ENCODE measurements around the gene KLHL21. TPM values are rescaled to one million over a fixed set of nuclear protein-coding genes. Genes with fewer than 3 reads are reported as not detected.

Gene KLHL21
- total and polyA plus RNA-seq, 9 of the 15 experiments (the other 6 are each of a cell fraction or from before 2014, with no cell fraction given) = 2.1 to 42.1 (median 17.5) TPM

- CTCF ChIA-PET (ENCODE audit: low intra/inter-chr PET ratio) = interaction anchor here (1.0 kb wide), 1 partner anchor 149 kb away, joined by 4 read pairs; no protein-coding TSS in a partner anchor
These were observed 32.7 kb upstream of the KLHL21 start for GRCh38 chr1:6635161-6635909.

More at GRCh38 chr1:6635161-6635909, 32.7 kb upstream of the KLHL21 start:
- no peaks in the 10 kb centered on the region for H3K79me2 ChIP-seq (ENCODE audit: control insufficient read depth, insufficient read depth, low read length)
- no peaks in the 10 kb centered on the region for H3K27me3 ChIP-seq (ENCODE audit: control insufficient read depth in 2 of 2, insufficient read depth in 2 of 2, low read length in 2 of 2)
- H3K4me2 ChIP-seq (ENCODE audit: insufficient read depth, low read length) = no peak overlapping the region
- H3K36me3 ChIP-seq (ENCODE audit: control insufficient read depth, insufficient read depth, low read length) = peaks cover 90% of the 10 kb centered on the region
- POLR2A ChIA-PET = interaction anchor here (0.8 to 4.0 kb wide), 3 partner anchors 10 to 34 kb away, joined by 3 to 24 read pairs (median 3); partner anchors contain the start of genes KLHL21 and THAP3
- H3K9ac ChIP-seq (ENCODE audit: insufficient read depth in 1 of 2, low read depth in 2 of 2, low read length in 2 of 2) = no peak overlapping the region; a peak in 1 of 4 replicates
- ATAC-seq (no peak; the same call in 2 of the 3 replicates), DNase-seq (ENCODE audit: extremely low read depth in 1 of 4, low spot score in 3 of 4) (no peak), FAIRE-seq (no peak)
- peaks cover 2% of the 10 kb centered on the region; the same call in 1 of the 2 replicates for H4K20me1 ChIP-seq (replicated peaks; ENCODE audit: control insufficient read depth, insufficient read depth, low read length)
- TF ChIP-seq ARNT (IDR thresholded peaks at IDR 0.05) (no peak), NFIX (CRISPR knock-in tag; IDR thresholded peaks at IDR 0.05; ENCODE audit: low read depth) (no peak), ETV1 (tag; conservative IDR thresholded peaks at IDR 0.05; ENCODE audit: low read depth) (no peak), ZNF197 (CRISPR knock-in tag; IDR thresholded peaks at IDR 0.05; ENCODE audit: low read depth) (no peak)
- intact Hi-C loops (cut with micrococcal nuclease) = no loop called here
- 95% methylated on average over 20 of the region's 20 CpGs for WGBS (ENCODE audit: insufficient coverage, low coverage, missing lambda C conversion rate)
- H3K9me3 ChIP-seq (replicated peaks; ENCODE audit: control insufficient read depth, insufficient read depth, low read depth, low read length) = no peaks in the 10 kb centered on the region
- no peaks in the 10 kb centered on the region for H3K9me1 ChIP-seq (ENCODE audit: control insufficient read depth, insufficient read depth, low read length)
- in situ Hi-C loops (cut with MboI) = loop anchor here (10.0 kb wide), 1 partner anchor 141 kb away; the partner anchor contains the start of gene PLEKHG5
- H3K4me1 ChIP-seq (replicated peaks in 1 of 2; ENCODE audit: control insufficient read depth in 2 of 2, insufficient read depth in 2 of 2, low read length in 2 of 2) = peaks cover 0 to 16% of the 10 kb centered on the region in 2 experiments; a peak in 1 of 5 replicates
- no peak overlapping the region for H3K27ac ChIP-seq (ENCODE audit: extremely low read depth, low read depth, low read length)
- no peak overlapping the region for H2AFZ ChIP-seq (ENCODE audit: low read depth, low read length)
- H3K4me3 ChIP-seq = no peak overlapping the region
- BruUV-seq (replicated peaks) = no TSS peak
